NB4 (cell line): ENCODE data around the gene UQCR11.

Experiments
- MYC ChIP-seq: IDR thresholded peaks from 2 replicates; pipeline ENCODE4 v1.6.1; 2011; ENCODE audit warnings: low read depth, low read length
- TF ChIP-seq, protein P1 (sequence below): IDR thresholded peaks from one replicate; pipeline ENCODE4 v1.5.1; 2012; ENCODE audit warnings: low read depth, low read length
- TF ChIP-seq, protein P2 (sequence below): IDR thresholded peaks from 2 replicates; pipeline ENCODE4 v1.6.1; 2011; ENCODE audit warnings: low read depth, low read length

- TF ChIP-seq, protein P1, sequence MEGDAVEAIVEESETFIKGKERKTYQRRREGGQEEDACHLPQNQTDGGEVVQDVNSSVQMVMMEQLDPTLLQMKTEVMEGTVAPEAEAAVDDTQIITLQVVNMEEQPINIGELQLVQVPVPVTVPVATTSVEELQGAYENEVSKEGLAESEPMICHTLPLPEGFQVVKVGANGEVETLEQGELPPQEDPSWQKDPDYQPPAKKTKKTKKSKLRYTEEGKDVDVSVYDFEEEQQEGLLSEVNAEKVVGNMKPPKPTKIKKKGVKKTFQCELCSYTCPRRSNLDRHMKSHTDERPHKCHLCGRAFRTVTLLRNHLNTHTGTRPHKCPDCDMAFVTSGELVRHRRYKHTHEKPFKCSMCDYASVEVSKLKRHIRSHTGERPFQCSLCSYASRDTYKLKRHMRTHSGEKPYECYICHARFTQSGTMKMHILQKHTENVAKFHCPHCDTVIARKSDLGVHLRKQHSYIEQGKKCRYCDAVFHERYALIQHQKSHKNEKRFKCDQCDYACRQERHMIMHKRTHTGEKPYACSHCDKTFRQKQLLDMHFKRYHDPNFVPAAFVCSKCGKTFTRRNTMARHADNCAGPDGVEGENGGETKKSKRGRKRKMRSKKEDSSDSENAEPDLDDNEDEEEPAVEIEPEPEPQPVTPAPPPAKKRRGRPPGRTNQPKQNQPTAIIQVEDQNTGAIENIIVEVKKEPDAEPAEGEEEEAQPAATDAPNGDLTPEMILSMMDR, result no peak
- TF ChIP-seq, protein P2, sequence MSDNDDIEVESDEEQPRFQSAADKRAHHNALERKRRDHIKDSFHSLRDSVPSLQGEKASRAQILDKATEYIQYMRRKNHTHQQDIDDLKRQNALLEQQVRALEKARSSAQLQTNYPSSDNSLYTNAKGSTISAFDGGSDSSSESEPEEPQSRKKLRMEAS, result no peak
- no peak for TF ChIP-seq MYC
Observed at GRCh38 chr19:1622541-1622940, 17.3 kb upstream of the UQCR11 start.
